Esophagus (tissue), 2 donors: ENCODE results near the gene TTC16. TPM values are rescaled to one million over a fixed set of nuclear protein-coding genes. Genes with fewer than 3 reads are reported as not detected.

Source experiments
- H3K27ac ChIP-seq, 2 donors: one replicate each; pipeline ENCODE4 v1.5.1; 2013; ENCODE audit warnings: low read depth in 2 of 2, mild to moderate bottlenecking in 2 of 2, inconsistent platforms in 1 of 2, low read length in 1 of 2, moderate library complexity in 1 of 2
- H3K27me3 ChIP-seq, 2 donors: one replicate each; pipeline ENCODE4 v1.6.1; 2013; ENCODE audit warnings: low read length in 2 of 2, control low read depth in 1 of 2, mild to moderate bottlenecking in 1 of 2; ENCODE audit not compliant: insufficient read depth in 2 of 2, control insufficient read depth in 1 of 2
- H3K36me3 ChIP-seq, 2 donors: one replicate each; pipeline ENCODE4 v1.6.1; 2013; ENCODE audit warnings: low read length in 1 of 2; ENCODE audit not compliant: control insufficient read depth in 2 of 2, insufficient read depth in 2 of 2
- H3K4me1 ChIP-seq, 2 donors: one replicate each; pipeline ENCODE4 v1.6.1; 2013; ENCODE audit warnings: low read length in 1 of 2; ENCODE audit not compliant: control insufficient read depth in 2 of 2, insufficient read depth in 2 of 2
- H3K4me3 ChIP-seq, 2 donors: one replicate each; pipeline ENCODE4 v1.5.1; 2013; ENCODE audit warnings: low read length in 2 of 2, mild to moderate bottlenecking in 2 of 2, low read depth in 1 of 2, moderate library complexity in 1 of 2
- H3K9me3 ChIP-seq, 2 donors: one replicate each; pipeline ENCODE4 v1.6.1; 2013; ENCODE audit warnings: mild to moderate bottlenecking in 2 of 2, low read depth in 1 of 2, low read length in 1 of 2, moderate library complexity in 1 of 2; ENCODE audit not compliant: control insufficient read depth in 2 of 2, insufficient read depth in 1 of 2
- WGBS, 2 donors: extraction: QIAGEN DNeasy Blood & Tissue Kit; methylation state at CpG; one replicate each; pipeline ENCODE4 v1.1.7; 2013; 5-methylcytosine and 5-hydroxymethylcytosine counted together
- polyA plus RNA-seq, 2 donors: library from polyadenylated mRNA; stranded (reverse); fragments of 200-250 nt; gene quantifications; one replicate each; pipeline ENCODE4 v1.2.3, GENCODE V29; 2013
- donor health status: healthy with polysubstance abuse.
- donor health status: Bipolar disorder and iron deficiency.

The TTC16 gene
- polyA plus RNA-seq, 2 donors = 0.04 to 0.10 TPM

DNA sequence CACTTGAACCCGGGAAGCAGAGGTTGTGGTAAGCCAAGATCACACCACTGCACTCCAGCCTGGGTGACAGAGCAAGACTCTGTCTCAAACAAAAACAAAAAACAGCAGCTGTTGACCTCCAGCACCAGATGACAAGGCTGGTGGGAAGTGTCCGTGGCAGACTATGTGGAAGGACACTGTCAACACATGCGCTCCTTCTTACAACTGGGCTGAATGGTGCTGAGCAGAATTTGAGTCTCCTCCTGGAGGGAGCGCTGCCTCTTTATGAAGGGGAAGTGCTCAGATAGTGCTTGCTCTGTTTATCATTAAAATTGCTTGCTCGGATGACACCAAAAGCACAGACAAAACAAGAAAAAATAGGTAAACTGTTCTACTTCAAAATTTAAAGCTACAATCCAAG, 18.3 kb upstream of the TTC16 start:
- Histone ChIP-seq H3K36me3 (peaks cover 0 to 3% of the 10 kb centered on the region in 2 donors), H3K9me3 (no peaks in the 10 kb centered on the region), H3K27ac (no peak overlapping the region), H3K4me3 (no peak overlapping the region), H3K27me3 (no peaks in the 10 kb centered on the region), H3K4me1 (no peaks in the 10 kb centered on the region)
- 80 to 83% methylated on average over 5 of the region's 5 CpGs for WGBS, 2 donors

DNA sequence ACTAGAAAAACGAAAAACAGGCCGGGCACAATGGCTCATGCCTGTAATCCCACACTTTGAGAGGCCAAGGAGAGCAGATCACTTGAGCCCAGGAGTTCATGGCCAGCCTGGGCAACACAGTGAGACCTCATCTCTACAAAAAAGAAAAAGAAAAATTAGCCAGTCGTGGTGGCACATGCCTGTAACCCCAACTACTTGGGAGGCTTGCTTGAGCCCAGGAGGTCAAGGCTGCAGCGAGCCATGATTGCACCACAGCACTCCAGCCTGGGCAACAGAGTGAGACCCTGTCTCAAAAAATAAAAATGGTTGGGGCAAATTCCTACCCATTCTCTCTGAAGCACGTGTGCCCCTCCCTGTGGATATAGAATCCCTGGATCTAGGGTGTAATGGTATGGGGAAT, 17.5 kb upstream of the TTC16 start:
- H3K4me1 ChIP-seq = no peaks in the 10 kb centered on the region
- H3K4me3 ChIP-seq = no peak overlapping the region
- WGBS, 2 donors = 94 to 96% methylated on average over 5 of the region's 5 CpGs
- H3K27me3 ChIP-seq = no peaks in the 10 kb centered on the region
- H3K9me3 ChIP-seq = no peaks in the 10 kb centered on the region
- H3K36me3 ChIP-seq = peaks cover 0 to 2% of the 10 kb centered on the region in 2 donors
- no peak overlapping the region for H3K27ac ChIP-seq

DNA sequence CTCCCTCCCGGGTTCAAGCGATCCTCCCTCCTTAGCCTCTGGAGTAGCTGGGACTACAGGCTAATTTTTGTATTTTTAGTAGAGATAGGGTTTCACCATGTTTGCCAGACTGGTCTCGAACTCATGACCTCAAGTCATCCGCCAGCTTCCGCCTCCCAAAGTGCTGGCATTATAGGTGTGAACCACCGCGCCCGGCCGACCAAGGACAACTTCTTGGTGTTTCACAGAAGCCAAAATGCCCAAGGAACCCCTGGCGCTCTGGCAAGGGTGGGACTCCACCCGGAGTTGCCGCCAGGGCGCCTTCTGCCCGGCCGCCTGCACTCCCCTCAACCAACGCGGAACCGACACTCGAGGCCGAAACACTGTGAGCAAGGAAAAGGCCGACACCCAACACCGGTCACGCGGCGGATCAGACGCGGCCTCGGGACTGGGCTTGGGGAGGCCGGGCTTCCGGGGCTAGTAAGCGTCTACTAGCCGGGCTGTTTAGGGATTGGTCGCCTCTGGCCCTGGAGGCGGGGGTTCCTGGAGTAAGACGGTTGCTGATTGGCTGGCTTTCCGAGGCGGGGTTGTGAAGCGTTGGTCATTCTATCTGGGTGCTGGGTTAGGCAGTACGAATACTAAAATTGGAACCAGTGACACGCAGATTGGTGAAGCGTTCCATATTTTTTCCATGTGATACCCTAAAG, 16.8 kb upstream of the TTC16 start:
- WGBS, 2 donors = 13 to 17% methylated on average over 41 of the region's 41 CpGs
- no peaks in the 10 kb centered on the region for H3K27me3 ChIP-seq
- no peaks in the 10 kb centered on the region for H3K4me1 ChIP-seq
- no peaks in the 10 kb centered on the region for H3K9me3 ChIP-seq
- H3K36me3 ChIP-seq = no peaks in the 10 kb centered on the region
- peak overlapping the region; percentile 13 to 34 for H3K4me3 ChIP-seq
- H3K27ac ChIP-seq = peak overlapping the region; percentile 80 to 92

DNA sequence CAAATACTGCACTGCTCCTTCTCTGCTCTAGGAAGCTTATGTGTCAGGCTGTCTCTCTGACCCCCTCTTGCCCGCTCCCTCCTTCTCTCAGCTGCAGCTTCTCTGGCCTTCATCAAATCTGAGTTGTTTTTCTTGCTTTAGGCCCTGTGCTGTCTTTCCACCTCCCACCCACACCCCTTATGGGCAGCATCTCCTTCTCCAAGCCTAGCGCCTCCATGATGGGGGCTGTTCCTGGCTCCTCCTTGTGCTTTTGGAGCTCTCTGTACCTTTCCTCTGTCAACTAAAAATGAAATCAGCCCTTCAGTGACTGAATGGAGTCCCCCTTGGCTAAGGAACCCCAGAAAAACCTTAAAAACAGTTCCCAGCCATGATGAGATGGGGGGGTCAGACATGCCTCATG, 15.7 kb upstream of the TTC16 start:
- no peak overlapping the region for H3K27ac ChIP-seq
- no peaks in the 10 kb centered on the region for H3K9me3 ChIP-seq
- H3K27me3 ChIP-seq = no peaks in the 10 kb centered on the region
- H3K4me3 ChIP-seq = no peak overlapping the region
- H3K4me1 ChIP-seq = no peaks in the 10 kb centered on the region
- no peaks in the 10 kb centered on the region for H3K36me3 ChIP-seq
- WGBS, 2 donors = 96 to 100% methylated on average over 2 of the region's 2 CpGs

DNA sequence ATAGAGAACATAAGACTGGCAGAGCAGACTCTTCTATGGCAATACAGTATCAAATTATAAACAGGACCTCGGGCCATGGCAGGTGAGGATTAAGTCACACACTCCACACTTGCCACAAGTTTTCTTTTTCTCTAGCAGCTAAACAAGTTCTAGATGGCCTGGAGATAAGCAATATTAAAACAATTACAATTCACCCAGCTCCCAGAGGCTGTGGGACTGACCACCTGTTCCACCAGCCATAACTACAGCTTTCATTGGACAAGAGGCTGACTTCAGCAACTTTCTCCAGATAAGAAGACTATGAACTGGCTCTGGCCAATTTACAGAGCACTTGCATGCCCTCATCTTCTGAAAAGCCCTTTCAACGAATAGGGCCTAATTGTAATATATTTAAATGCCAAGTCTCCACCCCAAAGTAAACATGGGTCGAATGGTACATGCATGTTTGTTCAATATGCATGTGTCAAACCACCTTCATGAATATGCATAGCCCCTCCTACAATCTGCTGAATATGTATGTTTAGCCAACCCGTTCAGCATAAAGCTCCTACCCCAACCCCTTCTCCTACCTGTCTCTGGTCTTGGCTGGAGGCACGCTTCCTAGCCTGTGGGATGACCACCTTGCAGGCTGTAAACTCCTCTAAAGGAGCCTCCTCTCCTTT, 15.2 kb upstream of the TTC16 start:
- H3K27ac ChIP-seq = no peak overlapping the region
- 68 to 73% methylated on average over 5 of the region's 5 CpGs for WGBS, 2 donors

DNA sequence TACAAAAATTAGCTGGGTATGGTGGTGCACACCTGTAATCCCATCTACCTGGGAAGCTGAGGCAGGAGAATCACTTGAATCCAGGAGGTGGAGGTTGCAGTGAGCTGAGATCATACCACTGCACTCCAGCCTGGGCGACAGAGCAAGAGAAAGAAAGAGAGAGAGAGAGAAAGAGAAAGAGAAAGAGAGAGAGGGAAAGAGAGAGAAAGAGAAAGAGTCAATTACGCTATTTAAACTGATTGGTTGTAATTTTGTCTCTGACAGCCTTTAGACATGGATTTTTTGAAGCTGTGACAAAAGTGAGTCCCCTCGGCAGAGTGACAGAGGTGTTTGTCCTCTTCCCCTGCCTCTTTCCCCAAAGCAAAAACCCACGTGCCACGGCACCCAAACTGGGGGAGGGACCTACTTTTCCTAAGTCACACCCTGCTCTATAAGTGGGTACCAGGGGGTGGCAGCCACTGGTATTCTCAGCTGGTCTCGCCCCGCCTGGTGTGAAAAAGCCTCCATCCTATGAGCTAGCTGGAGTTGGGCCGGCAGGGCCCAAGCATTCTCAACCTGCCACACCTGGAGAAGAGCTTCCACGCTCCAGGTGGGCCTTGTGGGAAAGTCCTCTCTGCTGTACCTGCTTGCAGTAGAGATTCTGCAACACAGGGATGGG, 12.5 kb upstream of the TTC16 start:
- WGBS, 2 donors = 75 to 79% methylated on average over 9 of the region's 9 CpGs
- no peaks in the 10 kb centered on the region for H3K9me3 ChIP-seq
- H3K36me3 ChIP-seq = no peaks in the 10 kb centered on the region
- peaks cover 0 to 2% of the 10 kb centered on the region in 2 donors for H3K4me1 ChIP-seq
- no peak overlapping the region for H3K4me3 ChIP-seq
- no peaks in the 10 kb centered on the region for H3K27me3 ChIP-seq
- H3K27ac ChIP-seq = no peak overlapping the region

More for the DNA sequence above, 15.2 kb upstream of the TTC16 start:
- H3K36me3 ChIP-seq = no peaks in the 10 kb centered on the region
- no peak overlapping the region for H3K4me3 ChIP-seq
- no peaks in the 10 kb centered on the region for H3K9me3 ChIP-seq
- no peaks in the 10 kb centered on the region for H3K4me1 ChIP-seq
- H3K27me3 ChIP-seq = no peaks in the 10 kb centered on the region

DNA sequence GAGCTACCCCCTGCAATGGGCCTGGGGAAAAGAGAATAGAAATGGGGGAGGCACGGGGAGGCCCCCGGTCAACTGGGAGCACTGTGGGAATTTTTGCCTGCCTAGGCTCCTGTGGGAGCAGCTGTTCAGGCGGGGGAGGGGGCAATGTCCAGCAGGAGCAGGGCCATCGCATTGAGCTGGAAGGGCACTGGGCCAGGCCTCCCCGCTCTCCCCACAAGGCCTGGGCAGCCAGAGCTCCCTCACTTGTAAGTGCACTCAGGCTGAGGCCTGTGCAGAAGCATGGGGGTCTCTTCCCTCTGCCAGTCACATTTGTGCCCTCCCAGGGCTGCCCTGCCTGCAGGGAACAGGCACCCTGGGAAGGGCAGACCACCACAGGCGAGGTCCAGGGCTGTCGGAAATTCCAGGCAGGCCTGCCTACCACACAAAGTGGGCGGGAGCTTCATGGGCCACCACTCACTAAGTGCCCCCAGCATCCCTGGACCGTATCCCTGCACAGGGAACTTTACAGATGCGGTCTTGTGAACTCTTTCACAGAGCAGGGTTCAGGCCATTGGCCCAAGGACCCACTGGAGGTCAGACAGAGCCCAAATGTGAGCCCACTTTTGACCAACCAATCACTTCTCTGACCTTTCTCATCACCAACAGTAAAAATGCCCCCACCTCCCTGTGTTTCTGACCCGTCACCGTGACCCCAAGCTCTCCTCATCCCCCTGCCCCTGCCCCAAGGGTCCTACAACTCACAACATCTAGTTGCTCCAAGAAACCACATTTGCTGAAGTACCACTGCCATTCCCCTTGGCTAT, 10.1 kb upstream of the TTC16 start:
- Histone ChIP-seq H3K27me3 (no peaks in the 10 kb centered on the region), H3K9me3 (no peaks in the 10 kb centered on the region), H3K36me3 (no peaks in the 10 kb centered on the region), H3K27ac (no peak overlapping the region), H3K4me1 (peaks cover 0 to 2% of the 10 kb centered on the region in 2 donors), H3K4me3 (no peak overlapping the region)
- WGBS, 2 donors = 82 to 85% methylated on average over 12 of the region's 12 CpGs

DNA sequence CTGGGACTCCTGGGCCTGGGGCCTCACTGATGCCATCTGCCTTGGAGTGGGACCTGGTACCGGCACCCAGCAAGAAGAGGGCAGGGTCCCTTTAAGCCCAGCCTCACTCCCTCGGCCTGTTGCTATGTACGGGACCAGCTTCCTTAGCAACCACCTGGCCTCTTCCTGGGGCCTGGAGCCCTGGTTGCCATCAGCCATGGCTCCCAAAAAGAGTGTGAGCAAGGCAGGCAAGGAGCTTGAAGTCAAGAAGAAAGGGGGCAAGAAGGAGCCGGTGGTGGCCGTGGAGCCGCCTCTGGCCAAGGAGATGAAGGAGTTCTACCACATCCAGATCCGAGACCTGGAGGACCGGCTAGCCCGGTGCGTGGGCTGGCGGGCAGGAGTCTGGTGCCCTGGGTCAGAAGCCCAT, 9.0 kb upstream of the TTC16 start, which contains the start of gene CFAP157:
TSS of gene CFAP157 (plus strand) at position 153 of the 406 bp plus-strand sequence. CDS start at position 197, 44 bp downstream.
- no peaks in the 10 kb centered on the region for H3K9me3 ChIP-seq
- no peak within 1 kb of the TSS for H3K27ac ChIP-seq
- no peaks in the 10 kb centered on the region for H3K27me3 ChIP-seq
- H3K36me3 ChIP-seq = no peaks in the 10 kb centered on the region
- no peak within 1 kb of the TSS for H3K4me3 ChIP-seq
- WGBS, 2 donors = 62 to 63% methylated on average over 11 of the region's 11 CpGs
- H3K4me1 ChIP-seq = peaks cover 0 to 2% of the 10 kb centered on the region in 2 donors

DNA sequence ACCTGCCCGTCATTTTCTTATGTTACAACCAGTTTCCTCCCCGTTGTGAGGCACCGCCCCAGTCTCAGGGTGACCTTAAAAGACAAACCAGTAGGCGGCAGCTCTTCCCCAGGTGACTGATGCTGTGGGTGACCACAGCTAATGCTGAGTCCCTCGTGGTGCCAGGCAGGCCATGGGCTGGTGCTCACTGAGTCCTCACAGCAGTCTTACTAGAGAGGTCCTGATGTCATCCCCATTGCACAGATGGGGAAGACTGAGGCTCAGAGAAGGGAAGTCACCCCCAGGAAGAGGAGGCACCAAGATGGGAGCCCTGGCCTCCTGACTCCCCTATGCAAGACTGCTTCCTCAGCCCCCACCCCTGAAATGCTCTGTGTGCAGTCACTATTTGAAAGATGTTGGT, 8.1 kb upstream of the TTC16 start:
- no peaks in the 10 kb centered on the region for H3K36me3 ChIP-seq
- no peaks in the 10 kb centered on the region for H3K9me3 ChIP-seq
- H3K27ac ChIP-seq = no peak overlapping the region
- WGBS, 2 donors = 46 to 51% methylated on average over 5 of the region's 5 CpGs
- H3K4me1 ChIP-seq = peaks cover 0 to 2% of the 10 kb centered on the region in 2 donors
- no peak overlapping the region for H3K4me3 ChIP-seq
- H3K27me3 ChIP-seq = no peaks in the 10 kb centered on the region
